Keratinocyte (primary cell): Measurements from ENCODE around the gene ATF5.

ENCODE experiments used
- EZH2 ChIP-seq: IDR thresholded peaks from one replicate; pipeline ENCODE4 v1.6.1; 2012; ENCODE audit warnings: inconsistent platforms, mild to moderate bottlenecking, low read length, moderate library complexity
- TF ChIP-seq, protein P1 (sequence below), 3 experiments: IDR thresholded peaks in 1 of 3; conservative IDR thresholded peaks in 1 of 3; optimal IDR thresholded peaks in 1 of 3; 2 replicates in 2 of 3; 3 replicates in 1 of 3; pipeline versions ENCODE3 to v1.5.1; 2011; ENCODE audit warnings: low read length in 3 of 3, mild to moderate bottlenecking in 3 of 3, moderate library complexity in 2 of 3, control low read depth in 1 of 3, inconsistent platforms in 1 of 3; ENCODE audit not compliant: insufficient read depth in 2 of 3; ENCODE audit errors: extremely low read depth in 1 of 3

DNA sequence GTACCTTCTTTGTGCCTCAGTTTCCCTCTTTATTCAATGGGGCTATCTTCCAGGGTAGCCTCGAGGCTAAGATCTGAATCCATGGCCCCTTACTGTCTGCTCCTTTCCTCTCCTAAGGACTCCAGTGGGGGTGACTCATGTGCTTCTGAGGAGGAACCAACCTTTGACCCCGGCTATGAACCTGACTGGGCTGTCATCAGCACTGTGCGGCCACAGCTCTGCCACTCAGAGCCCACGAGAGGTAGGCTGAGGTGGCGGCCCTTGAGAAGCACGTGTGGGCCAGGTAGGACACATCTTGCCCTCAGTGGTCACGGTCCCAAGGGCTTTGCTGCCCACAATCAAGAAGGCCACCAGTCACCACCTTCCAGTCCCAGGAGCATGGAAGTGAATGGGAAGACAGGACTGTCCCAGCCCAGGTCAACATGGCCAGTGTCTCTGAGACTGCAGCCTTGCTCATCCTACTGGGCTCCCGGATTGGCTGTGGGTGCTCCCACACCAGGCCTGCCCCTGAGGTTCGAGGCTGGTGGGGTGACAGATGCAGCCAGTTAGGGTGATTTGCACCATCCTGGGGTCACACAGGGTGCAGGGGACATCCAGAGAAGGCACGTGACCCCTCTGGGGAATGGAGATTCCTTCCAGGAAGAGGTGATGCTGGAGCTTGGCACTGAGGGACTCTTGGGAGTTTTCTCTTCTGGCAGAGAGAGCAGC is 48.7 kb upstream of the ATF5 start:
- TF ChIP-seq, protein P1, sequence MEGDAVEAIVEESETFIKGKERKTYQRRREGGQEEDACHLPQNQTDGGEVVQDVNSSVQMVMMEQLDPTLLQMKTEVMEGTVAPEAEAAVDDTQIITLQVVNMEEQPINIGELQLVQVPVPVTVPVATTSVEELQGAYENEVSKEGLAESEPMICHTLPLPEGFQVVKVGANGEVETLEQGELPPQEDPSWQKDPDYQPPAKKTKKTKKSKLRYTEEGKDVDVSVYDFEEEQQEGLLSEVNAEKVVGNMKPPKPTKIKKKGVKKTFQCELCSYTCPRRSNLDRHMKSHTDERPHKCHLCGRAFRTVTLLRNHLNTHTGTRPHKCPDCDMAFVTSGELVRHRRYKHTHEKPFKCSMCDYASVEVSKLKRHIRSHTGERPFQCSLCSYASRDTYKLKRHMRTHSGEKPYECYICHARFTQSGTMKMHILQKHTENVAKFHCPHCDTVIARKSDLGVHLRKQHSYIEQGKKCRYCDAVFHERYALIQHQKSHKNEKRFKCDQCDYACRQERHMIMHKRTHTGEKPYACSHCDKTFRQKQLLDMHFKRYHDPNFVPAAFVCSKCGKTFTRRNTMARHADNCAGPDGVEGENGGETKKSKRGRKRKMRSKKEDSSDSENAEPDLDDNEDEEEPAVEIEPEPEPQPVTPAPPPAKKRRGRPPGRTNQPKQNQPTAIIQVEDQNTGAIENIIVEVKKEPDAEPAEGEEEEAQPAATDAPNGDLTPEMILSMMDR (optimal IDR thresholded peaks at IDR 0.05 in 1 of 3, IDR thresholded peaks at IDR 0.05 in 1 of 3, conservative IDR thresholded peaks at IDR 0.05 in 1 of 3; ENCODE audit: extremely low read depth in 1 of 3, insufficient read depth in 2 of 3, low read length in 3 of 3), result no peak
- TF ChIP-seq EZH2, result no peak
